ENCODE measurements around the gene LMTK3.
A peak's percentile ranks its signal among the peaks of the same experiment; 100 is the strongest.
"Not testable (repeated sequence)": the region's sequence is repeated elsewhere in the genome, so short reads cannot be mapped to it uniquely, and the experiment has no call there.

Gene LMTK3

GRCh38 chr19:48537541-48537940, 25.9 kb upstream of the LMTK3 start:
- no peak for DNase-seq

- DNase-seq: no peak
These were observed 22.1 kb upstream of the LMTK3 start for GRCh38 chr19:48533770-48534169.

- DNase-seq: no peak
These were observed 19.1 kb upstream of the LMTK3 start for GRCh38 chr19:48530770-48531169.

GRCh38 chr19:48530066-48530720, 18.6 kb upstream of the LMTK3 start:
- DNase-seq: no peak

GRCh38 chr19:48529156-48529555, 17.5 kb upstream of the LMTK3 start:
- no peak for DNase-seq

GRCh38 chr19:48524732-48525131, 13.1 kb upstream of the LMTK3 start:
- no peak for DNase-seq

GRCh38 chr19:48524221-48524620, 12.6 kb upstream of the LMTK3 start:
- no peak for DNase-seq

- DNase-seq: no peak
These were observed 8.5 kb upstream of the LMTK3 start for GRCh38 chr19:48520134-48520533.

GRCh38 chr19:48519426-48519825, 7.8 kb upstream of the LMTK3 start:
- not testable (repeated sequence) for DNase-seq

- DNase-seq: no peak
These were observed 6.6 kb upstream of the LMTK3 start for GRCh38 chr19:48518207-48518606.

- no peak for DNase-seq
These were observed 4.9 kb upstream of the LMTK3 start for GRCh38 chr19:48516536-48516935.

- DNase-seq: no peak
These were observed 2.5 kb upstream of the LMTK3 start for GRCh38 chr19:48514123-48514458.

GRCh38 chr19:48513289-48514122, 1.9 kb upstream of the LMTK3 start:
- peak; percentile 66 to 76 for DNase-seq

- no peak for DNase-seq
These were observed 1.1 kb upstream of the LMTK3 start for GRCh38 chr19:48512504-48513288.

- no peak for DNase-seq
These were observed 309 bp downstream of the LMTK3 start for GRCh38 chr19:48511321-48511731.

GRCh38 chr19:48510421-48511268, 990 bp downstream of the LMTK3 start:
- peak; percentile 66 to 71 for DNase-seq

GRCh38 chr19:48509467-48510194, 2.0 kb downstream of the LMTK3 start:
- DNase-seq: no peak

- no peak for DNase-seq
These were observed 2.8 kb downstream of the LMTK3 start for GRCh38 chr19:48508729-48509411.

GRCh38 chr19:48507911-48508439, 3.7 kb downstream of the LMTK3 start:
- DNase-seq: no peak

GRCh38 chr19:48506138-48506733, 5.4 kb downstream of the LMTK3 start:
- no peak for DNase-seq

Measured in stimulated activated CD4-positive, alpha-beta T cell treated with anti-CD3 and anti-CD28 coated beads, Interleukin-4, amount 100 ng/mL, for 4 hours (primary cell).